GM18520 (cell line): ENCODE results near the gene TSEN34.
"Not testable (repeated sequence)": the region's sequence is repeated elsewhere in the genome, so short reads cannot be mapped to it uniquely, and the experiment has no call there.

Experiments
- ATAC-seq: cut with Tn5 transposase; IDR thresholded peaks from one replicate; pipeline ENCODE4 v1.9.1; 2021; ENCODE audit not compliant: unreplicated experiment

TSEN34 gene

DNA sequence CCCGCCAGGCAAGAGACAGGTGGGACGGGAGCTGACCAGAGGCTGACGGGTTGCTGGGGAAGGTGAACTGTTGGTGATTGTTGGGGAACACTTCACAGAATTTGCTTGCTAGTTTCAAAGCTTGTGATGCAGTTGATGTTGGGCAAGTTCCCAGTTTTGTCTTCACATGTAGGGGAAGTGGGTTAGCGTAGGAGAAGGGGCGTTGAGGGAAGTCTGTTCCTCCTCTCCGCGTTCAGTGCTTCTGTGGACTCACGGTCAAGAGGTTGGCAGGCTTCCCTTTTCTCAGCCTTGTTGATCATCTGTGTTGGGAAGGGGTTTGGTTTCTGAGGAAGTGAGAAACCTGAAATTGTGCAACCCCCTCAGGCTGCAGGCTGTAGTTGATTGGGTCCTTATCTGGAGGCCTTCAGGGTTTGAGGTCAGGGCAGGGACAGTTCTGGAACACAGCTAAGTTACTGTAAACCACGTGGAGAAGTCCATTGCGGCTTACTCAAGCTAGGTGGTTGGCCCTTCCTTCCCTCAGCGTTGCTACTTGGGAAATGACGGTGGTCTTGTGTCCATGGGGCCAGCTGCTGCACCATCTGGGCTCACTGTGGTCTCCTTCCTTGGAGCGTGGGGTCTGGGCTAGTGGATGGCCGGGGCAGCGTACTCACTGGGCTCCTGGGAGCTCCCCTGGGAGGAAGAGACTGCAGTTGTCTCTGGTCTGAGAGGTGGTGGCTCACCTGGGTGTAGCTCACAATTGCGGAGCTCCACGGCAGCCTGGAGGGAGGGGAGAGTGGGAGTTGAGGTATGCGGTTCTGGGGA lies 17.1 kb downstream of the TSEN34 start:
- no peak for ATAC-seq

- no peak for ATAC-seq
Observed at GRCh38 chr19:54208784-54209057, 17.6 kb downstream of the TSEN34 start.

GRCh38 chr19:54209058-54209810 lies 18.1 kb downstream of the TSEN34 start:
- no peak for ATAC-seq

DNA sequence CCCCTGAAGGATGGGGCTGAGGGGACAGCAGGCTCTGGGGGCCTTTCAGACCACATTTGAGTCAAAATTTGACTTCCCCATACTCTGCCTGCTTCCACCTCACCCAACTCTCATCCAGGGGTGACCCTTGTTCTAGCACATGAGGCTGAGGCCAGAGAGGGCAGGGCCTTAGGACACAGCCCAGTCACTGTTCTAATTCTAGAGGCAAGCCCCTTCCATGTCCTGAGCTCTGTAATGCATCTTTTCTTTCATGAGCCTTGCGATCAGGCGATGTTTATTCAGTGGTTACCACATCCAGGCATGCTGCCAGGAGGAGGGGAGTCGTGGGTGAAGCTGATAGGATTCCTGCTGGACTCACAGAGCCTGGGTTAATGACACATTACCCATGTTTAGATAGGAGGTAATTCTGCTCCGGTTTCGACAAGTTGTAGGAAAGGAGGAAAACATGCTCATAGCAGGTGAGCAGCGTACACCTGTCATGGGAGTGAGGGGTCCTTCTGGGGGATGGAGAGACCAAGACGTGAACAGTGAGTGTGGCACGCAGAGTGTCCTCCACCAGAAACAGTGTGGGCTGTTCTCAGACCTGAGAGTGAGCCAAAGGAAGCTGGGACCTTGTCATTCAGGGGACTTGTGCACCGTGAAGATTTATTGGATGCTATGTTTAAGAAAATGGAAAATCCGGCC lies 18.8 kb downstream of the TSEN34 start:
- ATAC-seq: no peak

DNA sequence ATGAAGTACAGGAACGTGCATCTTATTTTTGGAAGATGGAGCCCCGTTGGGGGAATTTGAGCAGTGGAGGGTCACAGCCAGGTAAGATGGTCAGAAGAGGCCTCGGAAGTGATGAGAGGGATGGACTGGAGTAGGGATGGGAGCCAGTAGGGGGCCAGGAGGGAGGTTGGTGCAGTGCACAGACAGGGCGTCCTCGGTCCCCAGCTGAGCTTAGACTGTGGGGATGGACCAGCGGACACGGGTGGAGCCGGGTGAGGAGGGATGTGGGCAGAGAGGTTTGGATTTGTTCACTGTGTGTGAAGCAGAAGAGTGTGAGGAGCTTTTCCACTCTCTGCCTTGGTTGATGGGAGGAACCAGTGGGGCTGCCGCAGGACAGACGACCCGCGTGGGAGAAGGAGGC lies 20.1 kb downstream of the TSEN34 start:
- ATAC-seq: no peak

GRCh38 chr19:54214217-54214616 lies 23.1 kb downstream of the TSEN34 start:
- ATAC-seq: not testable (repeated sequence)

- not testable (repeated sequence) for ATAC-seq
Observed at GRCh38 chr19:54214734-54215133, 23.6 kb downstream of the TSEN34 start.

DNA sequence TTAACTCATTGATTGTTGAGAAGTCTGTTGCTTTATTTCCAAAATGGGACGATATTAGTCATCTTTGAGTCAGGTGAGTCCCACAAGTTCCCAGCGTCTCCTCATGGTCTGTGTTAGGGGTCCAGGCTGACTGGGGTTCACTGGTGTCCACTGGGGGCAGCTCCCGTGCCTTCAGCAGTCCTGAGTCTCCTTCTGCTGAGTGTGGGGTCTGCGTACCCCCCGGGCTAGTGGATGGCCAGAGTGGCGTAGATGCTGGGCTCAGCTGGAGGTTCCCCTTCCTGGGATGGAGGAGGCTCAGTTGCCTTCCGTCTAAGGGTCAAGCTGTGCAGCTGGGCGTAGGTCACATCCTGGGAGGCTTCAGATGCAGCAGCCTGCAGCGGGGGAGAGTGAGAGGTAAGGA lies 25.8 kb downstream of the TSEN34 start:
- no peak for ATAC-seq

GRCh38 chr19:54217517-54218247 lies 26.6 kb downstream of the TSEN34 start:
- not testable (repeated sequence) for ATAC-seq

- no peak for ATAC-seq
Observed at GRCh38 chr19:54218259-54218658, 27.2 kb downstream of the TSEN34 start.

DNA sequence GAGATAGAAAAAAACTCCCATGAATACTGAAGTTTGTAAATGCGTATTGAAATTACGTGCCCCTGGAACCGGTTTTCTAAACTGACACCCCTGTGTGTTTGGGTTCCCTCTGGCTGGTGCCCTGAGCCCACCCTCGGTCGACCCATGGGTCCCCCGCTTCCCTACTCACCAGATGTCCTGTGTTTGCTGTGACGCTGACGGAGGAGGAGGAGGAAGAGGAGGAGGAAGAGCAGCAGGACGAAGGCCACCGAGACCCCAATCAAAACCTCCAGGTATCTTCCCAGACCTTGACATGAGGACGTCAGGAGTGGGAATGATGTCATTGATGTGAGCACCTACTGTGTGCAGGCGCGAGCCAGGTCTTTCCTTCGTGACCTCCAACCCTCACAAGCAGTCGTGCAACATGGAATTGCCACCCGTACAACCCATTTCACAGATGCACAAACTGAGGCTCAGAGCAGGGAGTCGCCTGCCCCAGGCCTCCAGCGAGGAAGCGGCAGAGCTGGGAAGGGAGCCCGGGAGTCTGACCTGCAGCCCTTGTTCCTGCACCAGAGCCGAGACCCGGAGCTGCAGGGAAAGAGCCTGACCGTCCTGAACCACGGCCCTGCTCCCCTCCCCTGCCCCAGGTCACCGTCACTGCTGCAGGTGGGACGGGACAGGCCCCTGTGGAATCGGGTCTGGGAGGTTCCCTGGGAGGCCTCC lies 28.0 kb downstream of the TSEN34 start:
- ATAC-seq: no peak

DNA sequence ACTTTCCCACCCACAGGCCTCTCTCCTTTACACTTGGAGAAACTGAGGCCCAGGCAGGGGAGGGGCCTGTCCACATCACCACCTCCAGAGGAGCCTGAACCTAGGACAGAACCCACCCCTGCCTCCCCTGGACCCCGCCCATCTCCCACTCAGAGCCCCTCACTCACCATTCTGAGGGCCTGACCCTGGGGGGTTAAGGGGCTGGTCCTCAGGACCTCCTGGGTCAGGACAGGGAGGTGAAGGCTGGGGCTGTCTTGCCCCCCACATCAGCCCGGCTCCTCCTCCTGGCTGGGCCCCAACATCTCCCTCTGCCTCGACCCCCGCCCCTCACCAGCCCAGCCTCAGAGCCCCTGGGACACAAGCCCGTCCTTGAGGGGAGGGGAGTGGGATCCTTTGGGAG lies 28.6 kb downstream of the TSEN34 start:
- not testable (repeated sequence) for ATAC-seq

GRCh38 chr19:54221947-54222346 lies 30.8 kb downstream of the TSEN34 start:
- not testable (repeated sequence) for ATAC-seq

DNA sequence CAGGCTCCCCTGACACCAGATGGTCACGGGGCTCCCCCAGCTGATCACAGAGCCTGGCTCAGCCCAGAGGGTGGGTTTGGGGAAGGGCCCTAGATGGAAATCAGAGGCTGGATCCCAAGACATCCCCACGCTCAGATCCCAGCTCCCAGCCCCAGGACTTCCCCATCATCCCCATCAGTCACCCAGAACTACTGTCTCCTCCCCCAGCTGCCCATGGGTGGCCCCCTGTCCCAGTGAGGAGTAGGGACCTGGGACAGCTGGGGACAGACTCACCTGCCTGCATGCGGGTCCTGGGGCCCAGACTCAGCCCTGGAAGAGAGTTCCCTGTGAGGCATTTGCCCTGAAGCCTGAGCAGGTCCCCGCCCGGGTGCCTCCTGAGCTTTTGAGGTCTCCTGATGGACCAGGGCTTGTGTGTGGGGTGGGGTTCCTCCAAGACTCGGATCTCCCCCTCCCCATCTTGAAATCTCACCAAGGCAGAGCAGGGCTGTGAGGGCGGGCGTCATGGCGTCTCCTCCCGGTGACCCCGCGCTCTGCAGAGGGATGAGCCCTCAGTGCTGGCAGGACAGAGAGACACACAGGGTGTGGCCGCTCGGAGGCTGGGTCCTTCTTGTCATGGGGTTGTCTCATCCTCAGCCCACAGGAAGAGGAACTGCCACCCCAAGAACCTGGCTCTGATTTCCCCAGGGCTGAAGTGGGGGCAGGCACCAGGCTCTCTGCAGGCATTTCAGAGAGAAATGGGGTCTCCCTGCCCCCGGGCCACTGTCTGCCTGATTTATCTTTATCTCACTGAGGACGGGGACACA lies 31.6 kb downstream of the TSEN34 start, which contains the start of gene LILRB3:
TSS of gene LILRB3 (minus strand) at position 534 of the 803 bp plus-strand sequence. CDS start at position 503, 31 bp downstream.
- ATAC-seq: not testable (repeated sequence)

DNA sequence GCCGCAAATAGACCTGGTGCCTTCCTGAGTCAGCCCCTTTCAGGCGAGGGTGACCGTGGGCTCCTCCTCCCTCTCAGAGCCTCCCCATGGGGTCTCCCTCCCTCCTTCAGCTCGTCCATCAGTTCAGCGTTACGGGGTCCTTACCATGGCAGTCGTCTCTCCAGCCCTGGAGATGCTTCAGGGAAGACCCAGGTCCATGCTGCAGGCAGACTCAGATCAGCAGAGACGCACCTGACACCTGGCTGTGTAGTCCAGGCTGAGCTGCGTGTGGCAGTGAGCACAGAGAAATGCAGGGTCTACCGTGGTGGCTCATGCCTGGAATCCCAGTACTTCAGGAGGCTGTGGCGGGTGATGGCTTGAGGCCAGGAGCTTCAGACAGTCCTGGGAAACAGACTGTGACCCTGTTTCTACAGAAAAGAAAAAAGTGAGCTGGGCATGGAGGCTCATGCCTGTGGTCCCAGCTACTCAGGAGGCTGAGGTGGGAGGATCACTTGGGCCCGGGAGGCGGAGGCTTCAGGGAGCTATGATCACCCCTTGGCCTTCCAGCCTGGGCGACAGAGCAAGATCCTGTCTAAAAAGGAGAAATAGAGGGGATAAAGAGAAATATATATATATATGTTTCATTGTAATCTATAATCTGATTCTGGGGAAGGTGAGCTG lies 32.3 kb downstream of the TSEN34 start:
- not testable (repeated sequence) for ATAC-seq

- not testable (repeated sequence) for ATAC-seq
Observed at GRCh38 chr19:54223937-54224281, 32.8 kb downstream of the TSEN34 start.

DNA sequence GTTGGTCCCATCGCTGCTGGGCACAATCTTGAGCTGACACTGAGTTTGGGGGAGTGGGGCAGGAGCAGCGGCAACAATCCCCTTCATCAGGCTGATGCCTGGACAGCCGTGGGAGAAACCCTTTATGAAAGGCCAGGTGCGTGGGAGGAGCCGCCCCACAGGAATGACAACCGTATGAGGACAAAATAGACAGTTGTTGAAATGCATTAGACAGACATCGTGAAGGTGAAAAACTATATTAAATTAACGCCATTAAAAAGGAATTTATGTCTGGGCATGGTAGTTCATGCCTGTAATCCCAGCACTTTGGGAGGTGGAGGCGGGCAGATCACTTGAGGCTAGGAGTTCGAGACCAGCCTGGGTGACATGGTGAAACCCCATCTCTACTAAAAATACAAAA lies 33.5 kb downstream of the TSEN34 start:
- not testable (repeated sequence) for ATAC-seq

- no peak for ATAC-seq
Observed at GRCh38 chr19:54229146-54229545, 38.0 kb downstream of the TSEN34 start.

DNA sequence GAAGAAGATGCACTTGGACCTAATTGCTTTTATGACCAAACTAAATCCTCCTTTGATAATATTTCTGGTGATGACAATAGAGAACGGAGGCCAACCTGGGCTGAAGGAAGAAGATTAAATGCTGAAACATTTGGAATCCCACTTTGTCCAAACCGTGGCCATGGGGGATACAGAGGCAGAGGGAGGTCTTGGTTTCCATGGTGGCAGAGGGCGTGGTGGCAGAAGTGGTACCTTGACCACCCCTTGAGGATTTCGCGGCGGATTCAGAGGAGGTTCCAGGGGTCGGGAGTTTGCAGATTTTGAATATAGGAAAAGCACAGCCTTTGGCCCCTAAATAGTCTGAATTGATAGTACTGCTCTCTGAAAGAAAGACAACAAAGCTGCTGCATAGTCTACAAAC lies 38.9 kb downstream of the TSEN34 start:
- ATAC-seq: no peak
